H1 (cell line): ENCODE results near the gene CLDN24. TPM values are rescaled to one million over a fixed set of nuclear protein-coding genes. Genes with fewer than 3 reads are reported as not detected.

Experiments used
- CTCF ChIA-PET: fragments of 300-600 bp; sonication (Branson Sonifier 250); formaldehyde crosslinking; loops from one replicate; lab custom pipeline; 2021; ENCODE audit not compliant: partially characterized antibody; lab: Charles Lee
- POLR2A ChIA-PET: fragments of 300-600 bp; sonication (Branson Sonifier 250); formaldehyde crosslinking; loops from one replicate; lab custom pipeline; 2021; ENCODE audit warnings: inconsistent platforms; ENCODE audit not compliant: partially characterized antibody; lab: Charles Lee
- DNase-seq, 2 experiments: peaks; one replicate each; pipeline versions ENCODE4 v3.0.0 to v3.0.0-alpha.2; 2010 to 2022; ENCODE audit warnings: low spot score in 2 of 2, low read depth in 1 of 2, mixed read lengths in 1 of 2
- FAIRE-seq: peaks from 2 replicates; lab custom pipeline; 2011; peaks lifted over from hg19 to GRCh38; lab: Jason Lieb, UNC
- H2AFZ ChIP-seq: 2 replicates; pipeline ENCODE4 v1.8.1; 2012; ENCODE audit warnings: low read length, inconsistent platforms
- H2AK5ac ChIP-seq: 2 replicates; pipeline ENCODE4 v1.6.1; 2013; ENCODE audit warnings: low read depth, low read length
- H2BK120ac ChIP-seq: replicated peaks from 2 replicates; pipeline ENCODE3; 2013; ENCODE audit warnings: low read depth, low read length, inconsistent platforms
- H2BK12ac ChIP-seq: 2 replicates; pipeline ENCODE4 v1.6.1; 2013; ENCODE audit warnings: low read depth, low read length
- H2BK15ac ChIP-seq: 2 replicates; pipeline ENCODE4 v1.6.1; 2013; ENCODE audit warnings: low read length
- H2BK20ac ChIP-seq: 2 replicates; pipeline ENCODE4 v1.6.1; 2013; ENCODE audit warnings: low read length
- H2BK5ac ChIP-seq: 2 replicates; pipeline ENCODE4 v1.6.1; 2013; ENCODE audit warnings: low read depth, low read length
- H3K14ac ChIP-seq: 2 replicates; pipeline ENCODE4 v1.6.1; 2013; ENCODE audit warnings: inconsistent platforms; ENCODE audit not compliant: insufficient read length
- H3K18ac ChIP-seq: 2 replicates; pipeline ENCODE4 v1.6.1; 2013; ENCODE audit warnings: low read length; ENCODE audit errors: extremely low read depth
- H3K23ac ChIP-seq: 2 replicates; pipeline ENCODE4 v1.6.1; 2013; ENCODE audit warnings: inconsistent platforms; ENCODE audit not compliant: insufficient read length
- H3K23me2 ChIP-seq: 2 replicates; pipeline ENCODE4 v1.6.1; 2013; ENCODE audit warnings: low read depth, low read length
- H3K27ac ChIP-seq: 2 replicates; pipeline ENCODE4 v1.6.1; 2011; ENCODE audit warnings: low read depth, low read length, inconsistent platforms
- H3K27me3 ChIP-seq, 4 experiments: replicated peaks in 1 of 4; 1 replicate in 1 of 4; 2 replicates in 3 of 4; pipeline versions ENCODE4 v1.6.1 to v1.8.1; 2011 to 2013; ENCODE audit warnings: low read length in 3 of 4, mild to moderate bottlenecking in 3 of 4, inconsistent platforms in 2 of 4, mixed read lengths in 2 of 4, moderate library complexity in 1 of 4; ENCODE audit not compliant: control insufficient read depth in 3 of 4, insufficient read depth in 3 of 4; ENCODE audit errors: extremely low read depth in 1 of 4
- H3K36me3 ChIP-seq, 4 experiments: 2 replicates each; pipeline versions ENCODE4 v1.6.1 to v1.8.1; 2011 to 2013; ENCODE audit warnings: mild to moderate bottlenecking in 4 of 4, low read length in 3 of 4, moderate library complexity in 2 of 4, control low read depth in 1 of 4, inconsistent platforms in 1 of 4; ENCODE audit not compliant: insufficient read depth in 4 of 4, control insufficient read depth in 2 of 4
- H3K4ac ChIP-seq: replicated peaks from 2 replicates; pipeline ENCODE3; 2013; ENCODE audit warnings: low read length, low read depth, mixed read lengths, inconsistent platforms; ENCODE audit not compliant: insufficient read length
- H3K4me1 ChIP-seq, 4 experiments: replicated peaks in 1 of 4; 1 replicate in 1 of 4; 2 replicates in 3 of 4; pipeline versions ENCODE4 v1.6.1 to v1.8.1; 2011 to 2013; ENCODE audit warnings: low read length in 3 of 4, inconsistent platforms in 2 of 4, mixed read lengths in 1 of 4; ENCODE audit not compliant: insufficient read depth in 4 of 4, control insufficient read depth in 3 of 4
- H3K4me2 ChIP-seq, 2 experiments: 2 replicates each; pipeline versions ENCODE4 v1.6.1 to v1.8.1; 2011 to 2013; ENCODE audit warnings: low read depth in 2 of 2, low read length in 2 of 2, control low read depth in 1 of 2, inconsistent platforms in 1 of 2, mild to moderate bottlenecking in 1 of 2; ENCODE audit not compliant: insufficient read depth in 1 of 2
- H3K4me3 ChIP-seq, 4 experiments: fragments of 200-600, 300-600 bp in 1 of 4; sonication (generic), shearing (Covaris generic), sonication (Bioruptor Twin) in 1 of 4; 2 replicates each; pipeline versions ENCODE4 v1.5.1 to v1.8.1; 2011 to 2016; ENCODE audit warnings: low read length in 4 of 4, low read depth in 3 of 4, control low read depth in 2 of 4, inconsistent platforms in 2 of 4, mild to moderate bottlenecking in 2 of 4, mixed read lengths in 1 of 4, moderate library complexity in 1 of 4; ENCODE audit not compliant: insufficient read depth in 2 of 4; ENCODE audit errors: extremely low read depth in 1 of 4
- H3K56ac ChIP-seq: replicated peaks from 2 replicates; pipeline ENCODE3; 2013; ENCODE audit warnings: low read depth, mild to moderate bottlenecking, mixed read lengths, low read length, inconsistent platforms; ENCODE audit not compliant: insufficient read length
- H3K79me1 ChIP-seq: 2 replicates; pipeline ENCODE4 v1.6.1; 2013; ENCODE audit warnings: low read depth, low read length, control low read depth
- H3K79me2 ChIP-seq, 2 experiments: 2 replicates each; pipeline versions ENCODE4 v1.6.1 to v1.8.1; 2012 to 2013; ENCODE audit warnings: low read length in 2 of 2, mild to moderate bottlenecking in 2 of 2, inconsistent platforms in 1 of 2; ENCODE audit not compliant: insufficient read depth in 2 of 2, control insufficient read depth in 1 of 2
- H3K9ac ChIP-seq, 4 experiments: replicated peaks in 1 of 4; 1 replicate in 1 of 4; 2 replicates in 3 of 4; pipeline versions ENCODE4 v1.6.1 to v1.8.1; 2011 to 2013; ENCODE audit warnings: low read depth in 3 of 4, low read length in 3 of 4, control low read depth in 2 of 4, mild to moderate bottlenecking in 2 of 4, moderate library complexity in 2 of 4, inconsistent platforms in 1 of 4; ENCODE audit errors: extremely low read depth in 1 of 4
- H3K9me3 ChIP-seq, 2 experiments: 2 replicates each; pipeline versions ENCODE4 v1.6.1 to v1.8.1; 2012 to 2013; ENCODE audit warnings: mild to moderate bottlenecking in 2 of 2, moderate library complexity in 2 of 2, control low read depth in 1 of 2, inconsistent platforms in 1 of 2, low read depth in 1 of 2, low read length in 1 of 2, mixed read lengths in 1 of 2; ENCODE audit not compliant: insufficient read depth in 2 of 2
- H4K20me1 ChIP-seq, 2 experiments: replicated peaks in 1 of 2; 2 replicates each; pipeline versions ENCODE3 to v1.8.1; 2011 to 2013; ENCODE audit warnings: inconsistent platforms in 2 of 2, low read length in 2 of 2, mild to moderate bottlenecking in 1 of 2; ENCODE audit not compliant: insufficient read depth in 2 of 2, control insufficient read depth in 1 of 2
- H4K5ac ChIP-seq: 2 replicates; pipeline ENCODE4 v1.6.1; 2013; ENCODE audit warnings: low read length, low read depth, mixed read lengths, inconsistent platforms; ENCODE audit not compliant: insufficient read length
- H4K8ac ChIP-seq: 2 replicates; pipeline ENCODE4 v1.8.0; 2013; ENCODE audit warnings: mild to moderate bottlenecking, moderate library complexity, low read length, inconsistent platforms; ENCODE audit not compliant: insufficient read depth; ENCODE audit errors: extremely low read depth
- H4K91ac ChIP-seq: replicated peaks from 2 replicates; pipeline ENCODE3; 2013; ENCODE audit warnings: low read length, mixed read lengths, inconsistent platforms; ENCODE audit not compliant: insufficient read length
- CHD1 ChIP-seq: IDR thresholded peaks from 2 replicates; pipeline ENCODE4 v1.6.1; 2012; ENCODE audit warnings: low read depth, low read length, improper control_type of control experiment
- WGBS, 2 experiments: shearing (Covaris generic) in 1 of 2; methylation state at CpG; one replicate each; pipeline versions ENCODE4 v1.1.6 to v1.1.7; 2013 to 2015; ENCODE audit warnings: low lambda C conversion rate in 2 of 2, mixed read lengths in 2 of 2, inconsistent platforms in 1 of 2, low coverage in 1 of 2, missing lambda C conversion rate in 1 of 2; ENCODE audit not compliant: insufficient replicate concordance in 2 of 2, insufficient coverage in 1 of 2, insufficient read length in 1 of 2; ENCODE audit errors: extremely low coverage in 1 of 2, missing lambda C conversion rate in 1 of 2; 5-methylcytosine and 5-hydroxymethylcytosine counted together
- polyA plus RNA-seq, 7 experiments: library from polyadenylated mRNA; depleted of rRNA in 3 of 7; stranded (reverse) in 5 of 7; unstranded in 2 of 7; fragments of >200 nt in 5 of 7; fragments of 200-250 nt in 2 of 7; gene quantifications; 1 replicate in 5 of 7; 2 replicates in 1 of 7; 4 replicates in 1 of 7; pipeline versions ENCODE4 v1.2.1 to v1.2.3, GENCODE V29; 2011 to 2013; ENCODE audit warnings: missing spikeins in 2 of 7, mixed read lengths in 2 of 7
- total RNA-seq: library from RNA; stranded (reverse); fragmentation: NEBNext Ultra II Directional; extraction: Animal tissue kit (Norgen Biotek cat#: 25700); gene quantifications from 2 replicates; pipeline ENCODE4 v1.2.1, GENCODE V29; 2021

CLDN24 gene
- total and polyA plus RNA-seq, 2 of the 8 experiments (the other 6 are each of a cell fraction or from before 2014, with no cell fraction given), result not detected

DNA sequence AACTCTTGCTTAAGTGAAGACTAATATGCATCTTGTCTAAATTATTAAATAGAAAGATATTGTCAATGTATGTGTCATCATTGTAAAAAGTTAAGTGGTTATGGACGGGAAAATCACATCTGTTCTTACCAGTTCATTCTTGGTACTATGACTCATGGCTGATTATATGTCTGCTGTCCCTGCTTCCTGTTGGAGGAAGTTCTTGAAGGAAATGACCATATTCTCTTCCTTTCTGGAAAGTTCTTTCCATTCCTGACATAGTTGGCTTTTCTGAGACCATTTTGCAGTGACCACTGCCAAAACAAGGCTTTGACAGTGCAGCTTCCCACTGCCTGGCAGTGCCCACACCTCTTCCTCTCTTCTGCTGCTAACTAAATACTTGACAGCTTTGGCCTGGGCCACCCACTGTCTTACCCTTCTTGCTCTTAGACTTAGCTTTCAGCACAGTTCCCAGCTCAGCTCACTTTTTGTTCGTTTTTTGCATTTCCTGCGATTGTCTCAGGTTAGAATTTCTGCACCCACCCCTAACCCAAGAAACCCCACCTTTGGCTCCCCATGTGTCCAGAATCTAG is 13.2 kb upstream of the CLDN24 start:
- Histone ChIP-seq H3K18ac (no peak overlapping the region), H3K9ac (no peak overlapping the region), H3K4me1 (no peaks in the 10 kb centered on the region), H2AFZ (no peak overlapping the region), H3K4me3 (no peak overlapping the region), H3K36me3 (no peaks in the 10 kb centered on the region), H3K14ac (no peak overlapping the region), H3K27me3 (peaks cover 0 to 2% (median 0%) of the 10 kb centered on the region in 4 experiments; a peak in 1 of 7 replicates), H2BK20ac (no peak overlapping the region), H3K9me3 (no peaks in the 10 kb centered on the region), H4K5ac (no peak overlapping the region), H4K91ac (no peak overlapping the region), H3K79me2 (no peaks in the 10 kb centered on the region), H4K8ac (no peak overlapping the region), H2BK120ac (no peak overlapping the region), H3K4me2 (no peak overlapping the region), H3K27ac (no peak overlapping the region), H2AK5ac (no peak overlapping the region), H3K56ac (no peak overlapping the region), H4K20me1 (no peaks in the 10 kb centered on the region), H2BK15ac (no peak overlapping the region), H3K4ac (no peak overlapping the region), H3K79me1 (no peaks in the 10 kb centered on the region), H2BK5ac (no peak overlapping the region), H2BK12ac (no peak overlapping the region), H3K23ac (no peak overlapping the region), H3K23me2 (peaks cover 2% of the 10 kb centered on the region; the same call in 1 of the 2 replicates)
- no peak for FAIRE-seq
- ChIA-PET POLR2A (no interaction called here), CTCF (no interaction called here)
- no peak for DNase-seq
- TF ChIP-seq CHD1, result no peak
- 95% methylated on average over 3 of the region's 3 CpGs; no CpG with 5 or more reads in 1 of the 2 experiments for WGBS, 2 experiments
